Fibroblast of villous mesenchyme (primary cell): ENCODE data around the gene ALDH18A1. TPM values are rescaled to one million over a fixed set of nuclear protein-coding genes. Genes with fewer than 3 reads are reported as not detected.
"Not testable (repeated sequence)": the region's sequence is repeated elsewhere in the genome, so short reads cannot be mapped to it uniquely, and the experiment has no call there.

Source experiments
- DNase-seq: peaks from one replicate; pipeline ENCODE4 v3.0.0-alpha.2; 2010; ENCODE audit warnings: low read depth
- H3K4me3 ChIP-seq: 2 replicates; pipeline ENCODE4 v1.5.1; 2011; ENCODE audit warnings: low read depth, mild to moderate bottlenecking, low read length
- CTCF ChIP-seq: IDR thresholded peaks from 2 replicates; pipeline ENCODE4 v1.5.1; 2012; ENCODE audit warnings: low read depth, mild to moderate bottlenecking, low read length; ENCODE audit not compliant: insufficient read depth
- total RNA-seq: library from RNA; depleted of rRNA; stranded (reverse); fragments of >200 nt; gene quantifications from 2 replicates; pipeline ENCODE4 v1.2.3, GENCODE V29; 2012

Gene ALDH18A1
- total RNA-seq, 1 donor = 154 TPM

DNA sequence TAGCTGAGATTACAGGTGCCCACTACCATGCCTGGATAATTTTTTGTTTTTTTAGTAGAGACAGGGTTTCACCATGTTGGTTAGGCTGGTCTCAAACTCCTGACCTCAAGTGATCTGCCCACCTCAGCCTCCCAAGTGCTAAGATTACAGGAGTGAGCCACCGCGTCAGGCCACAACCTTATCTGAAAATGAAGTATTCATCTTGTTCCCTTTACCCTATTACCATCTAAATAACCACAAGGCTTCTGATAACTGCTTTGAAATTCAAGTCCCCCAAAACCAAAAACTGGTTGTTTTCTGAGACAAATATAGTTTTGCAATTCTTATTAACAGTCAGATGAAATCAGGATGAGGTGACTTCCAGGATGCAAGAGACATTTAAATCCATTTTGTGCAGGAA lies 34.8 kb upstream of the ALDH18A1 start:
- no peak overlapping the region for H3K4me3 ChIP-seq
- no peak for DNase-seq
- TF ChIP-seq CTCF = no peak

DNA sequence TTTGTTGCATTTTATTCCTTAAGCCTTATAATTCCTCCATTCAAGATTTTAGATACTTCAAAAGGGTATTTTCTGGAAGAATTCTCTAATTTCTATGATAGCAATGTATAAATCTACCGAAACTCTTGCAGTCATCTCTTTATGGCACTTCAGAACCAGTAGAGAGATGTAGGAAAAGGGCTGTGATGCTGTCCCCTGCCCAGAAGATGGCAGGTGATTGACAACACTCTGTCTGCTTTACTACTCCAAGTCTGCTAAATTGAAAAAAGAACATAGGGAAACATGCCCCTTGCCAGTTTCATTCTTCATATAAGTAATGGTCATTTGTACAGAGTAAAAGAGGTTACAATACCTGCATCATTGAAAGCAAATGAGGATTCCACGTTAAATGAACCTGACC lies 32.1 kb upstream of the ALDH18A1 start:
- no peak for TF ChIP-seq CTCF
- no peak for DNase-seq
- H3K4me3 ChIP-seq = no peak overlapping the region

DNA sequence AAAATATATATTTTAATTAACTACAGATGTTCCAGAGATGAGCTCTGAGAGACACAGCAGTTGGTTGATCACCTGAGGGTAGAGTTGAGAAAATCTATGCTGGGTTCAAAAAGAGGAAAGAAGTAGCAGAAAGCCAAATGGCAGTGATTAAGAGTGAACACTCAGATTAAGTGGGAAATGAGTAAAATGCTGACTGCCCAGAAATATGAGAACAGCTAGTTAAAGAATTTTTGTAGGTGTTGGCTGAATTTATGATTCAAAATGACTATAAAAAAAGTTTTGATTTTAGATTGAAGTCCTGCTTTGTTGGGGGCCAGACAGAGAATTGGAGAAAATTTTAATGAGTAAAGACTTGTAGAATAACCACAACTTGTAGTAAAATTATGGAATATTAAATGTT lies 27.5 kb upstream of the ALDH18A1 start:
- H3K4me3 ChIP-seq = no peak overlapping the region
- DNase-seq = no peak
- TF ChIP-seq CTCF = no peak

DNA sequence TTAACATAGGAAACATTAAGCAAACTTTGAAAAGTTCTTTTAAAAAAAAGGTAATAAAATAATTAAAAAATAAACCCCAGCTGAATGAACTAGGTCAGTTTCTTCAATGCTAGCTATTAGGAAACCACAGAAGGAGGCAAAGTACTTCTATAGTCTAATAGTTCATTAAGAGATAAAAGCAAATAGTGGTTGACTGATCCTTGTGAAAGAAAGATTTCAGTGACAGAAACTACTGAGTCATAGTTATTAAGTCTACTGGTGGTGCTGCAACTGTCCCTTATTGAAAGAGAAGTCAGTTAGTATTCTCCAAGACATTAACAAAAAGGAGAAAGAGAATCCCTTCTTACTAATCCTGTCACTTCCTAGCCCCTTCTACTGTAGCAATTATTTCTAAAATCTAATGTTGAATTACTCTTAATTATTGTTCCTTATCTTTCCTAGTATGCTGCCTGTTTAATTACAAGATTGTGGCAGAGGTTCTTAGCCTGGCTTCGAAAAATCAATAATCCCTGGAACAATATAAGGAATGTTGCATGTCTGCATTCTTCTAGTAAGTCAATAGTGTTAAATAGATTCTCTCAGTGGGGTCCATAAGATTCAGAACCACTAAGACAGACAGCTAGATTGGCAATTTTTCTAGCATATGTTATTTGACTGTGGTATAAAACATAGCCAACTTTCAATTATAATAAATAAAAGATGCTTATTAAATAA lies 19.0 kb upstream of the ALDH18A1 start:
- no peak for TF ChIP-seq CTCF
- no peak overlapping the region for H3K4me3 ChIP-seq
- DNase-seq = no peak

GRCh38 chr10:95674643-95675042 lies 18.1 kb upstream of the ALDH18A1 start:
- no peak for DNase-seq
- no peak overlapping the region for H3K4me3 ChIP-seq
- no peak for TF ChIP-seq CTCF

DNA sequence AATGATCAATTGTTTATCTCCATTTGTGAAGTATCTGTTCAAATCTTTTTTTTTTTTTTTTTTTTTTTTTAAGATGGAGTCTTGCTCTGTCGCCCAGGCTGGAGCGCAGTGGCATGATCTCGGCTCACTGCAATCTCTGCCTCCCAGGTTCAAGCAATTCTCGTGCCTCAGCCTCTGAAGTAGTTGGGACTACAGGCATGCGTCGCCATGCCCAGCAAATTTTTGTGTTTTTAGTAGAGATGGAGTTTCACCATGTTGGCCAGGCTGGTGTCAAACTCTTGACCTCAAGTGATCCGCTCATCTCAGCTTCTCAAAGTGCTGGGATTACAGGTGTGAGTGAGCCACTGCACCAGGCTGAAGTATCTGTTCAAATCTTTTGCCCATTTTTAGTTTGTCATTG lies 16.1 kb upstream of the ALDH18A1 start:
- not testable (repeated sequence) for DNase-seq, H3K4me3 ChIP-seq

GRCh38 chr10:95664543-95664942 lies 8.0 kb upstream of the ALDH18A1 start:
- H3K4me3 ChIP-seq = no peak overlapping the region
- no peak for TF ChIP-seq CTCF
- DNase-seq = no peak
